GM04503 (cell line): ENCODE data around the gene ZNF134.

ENCODE experiments used
- DNase-seq: peaks from one replicate; pipeline ENCODE4 v3.0.0-alpha.2; 2012; ENCODE audit warnings: low read depth

Gene ZNF134

DNA sequence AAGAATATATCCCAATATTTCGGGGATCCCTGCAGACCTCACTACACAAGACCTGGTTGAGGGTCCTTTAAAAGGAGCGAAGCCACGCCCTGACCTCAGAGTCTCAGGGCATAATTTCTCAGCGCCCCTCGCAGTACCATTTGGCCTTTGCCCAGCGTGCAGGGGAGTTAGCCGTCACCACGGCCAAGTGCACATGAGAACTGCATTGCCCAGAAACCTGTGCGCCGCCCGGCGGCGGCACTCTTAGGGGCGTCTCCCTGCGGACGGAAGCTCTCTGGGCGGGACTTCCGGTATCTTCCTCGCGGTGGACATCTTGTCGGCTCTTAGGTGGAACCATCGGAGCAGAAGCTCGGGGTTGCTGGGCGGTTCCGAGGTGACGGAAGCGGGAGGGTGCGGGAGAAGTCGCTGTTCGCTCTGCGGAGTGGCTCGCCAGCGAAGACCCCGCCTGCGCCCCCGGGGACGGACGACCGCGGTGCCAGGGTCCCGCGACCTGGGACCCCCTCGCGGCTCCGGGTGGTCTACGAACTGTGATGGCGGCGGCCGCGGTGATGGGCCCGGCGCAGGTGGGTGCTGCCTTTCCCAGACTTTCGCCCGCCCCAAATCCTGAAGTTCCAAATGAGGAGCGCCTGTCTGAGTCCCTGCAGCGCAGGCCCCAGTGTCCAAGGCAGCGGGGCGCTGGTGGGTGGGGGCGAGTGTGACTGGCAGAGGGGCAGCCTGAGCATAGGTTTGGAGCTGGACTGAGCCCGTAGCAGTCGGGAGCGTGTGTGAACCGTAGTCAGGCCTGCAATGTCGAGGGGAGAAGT, at the start of gene ZNF134:
Gene ZNF134 (plus strand): TSS at position 302 of the 803 bp plus-strand sequence. CDS start 5,227 bp downstream, outside the sequence.
- DNase-seq: peak; percentile 46

DNA sequence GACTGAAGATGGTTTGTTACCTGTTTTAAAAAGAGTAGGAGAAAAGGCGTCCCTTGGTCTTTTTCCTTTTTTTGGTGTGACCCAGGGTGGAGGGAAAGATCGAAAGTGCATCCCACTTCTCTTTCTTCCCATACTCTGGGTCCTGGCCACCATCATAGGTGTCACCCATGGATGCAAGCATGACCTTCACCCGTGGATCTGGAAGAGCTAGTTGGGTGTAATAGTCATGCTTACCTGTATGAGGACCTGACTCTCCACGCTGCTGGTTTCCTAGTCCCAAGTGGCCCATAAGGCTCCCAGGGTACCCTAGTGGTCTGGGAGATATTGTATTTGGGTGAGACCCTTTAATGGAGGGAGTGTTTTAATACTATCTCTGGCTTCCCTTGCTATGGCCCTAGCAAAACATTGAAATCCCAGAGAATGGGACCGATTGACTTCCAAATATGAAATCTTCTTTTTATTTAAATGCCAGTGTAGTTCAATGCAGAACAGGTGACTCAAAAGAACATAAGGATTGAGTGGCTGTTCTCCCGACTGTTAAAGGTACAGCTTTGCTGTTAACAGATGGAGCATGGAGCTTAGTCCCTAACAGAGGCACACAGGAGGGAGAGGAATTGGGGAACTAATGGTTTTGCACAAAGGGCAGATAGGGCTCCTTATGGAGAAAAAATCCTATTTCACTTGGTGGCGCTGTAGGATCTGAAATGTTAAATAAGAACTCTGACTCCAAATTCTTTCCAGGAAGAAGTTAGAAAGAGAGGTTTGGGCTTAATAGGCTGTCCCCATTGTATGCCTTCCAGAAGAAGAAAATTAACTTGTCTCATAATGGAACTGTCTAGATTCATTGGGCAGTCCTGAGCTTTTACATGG, 47.4 kb upstream of the ZNF134 start:
- no peak for DNase-seq

DNA sequence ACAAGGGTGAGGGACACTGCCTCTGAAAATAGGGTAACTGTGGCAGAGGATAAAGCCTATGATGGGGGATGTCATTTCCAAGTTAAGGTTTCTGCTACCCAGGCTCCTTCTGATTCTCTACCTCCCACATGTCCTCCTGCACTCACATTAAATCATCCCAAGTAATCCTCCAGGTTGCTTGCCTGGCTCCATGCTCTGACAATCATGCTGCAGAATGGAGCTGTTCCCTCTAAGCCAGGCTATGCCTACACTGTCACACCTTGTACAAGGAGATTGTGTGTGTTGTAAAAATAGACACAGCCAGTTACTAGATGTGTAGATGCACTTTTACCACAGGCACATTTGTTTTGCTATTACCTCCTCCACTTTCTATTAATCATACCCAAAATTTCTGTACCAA, 43.3 kb upstream of the ZNF134 start:
- DNase-seq: no peak

DNA sequence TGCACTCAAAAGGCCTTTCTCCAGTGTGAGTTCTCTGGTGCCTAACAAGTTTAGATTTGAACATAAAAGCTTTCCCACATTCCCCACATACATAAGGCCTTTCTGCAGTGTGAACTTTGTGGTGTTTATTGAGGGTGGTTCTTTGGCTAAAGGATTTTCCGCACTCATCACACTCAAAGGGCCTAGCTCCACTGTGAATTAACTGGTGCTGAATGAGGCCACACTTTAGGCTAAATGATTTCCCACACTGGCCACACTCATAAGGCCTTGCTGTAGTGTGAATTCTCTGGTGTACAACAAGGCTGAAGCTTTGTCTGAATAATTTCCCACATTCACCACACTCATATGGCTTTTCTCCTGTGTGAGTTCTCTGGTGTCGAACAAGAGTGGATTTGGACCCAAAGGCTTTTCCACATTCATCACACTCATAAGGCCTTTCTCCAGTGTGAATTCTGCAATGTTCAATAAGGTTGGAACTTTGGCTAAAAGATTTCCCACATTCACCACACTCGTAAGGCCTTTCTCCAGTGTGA, 41.6 kb upstream of the ZNF134 start:
- DNase-seq: no peak

DNA sequence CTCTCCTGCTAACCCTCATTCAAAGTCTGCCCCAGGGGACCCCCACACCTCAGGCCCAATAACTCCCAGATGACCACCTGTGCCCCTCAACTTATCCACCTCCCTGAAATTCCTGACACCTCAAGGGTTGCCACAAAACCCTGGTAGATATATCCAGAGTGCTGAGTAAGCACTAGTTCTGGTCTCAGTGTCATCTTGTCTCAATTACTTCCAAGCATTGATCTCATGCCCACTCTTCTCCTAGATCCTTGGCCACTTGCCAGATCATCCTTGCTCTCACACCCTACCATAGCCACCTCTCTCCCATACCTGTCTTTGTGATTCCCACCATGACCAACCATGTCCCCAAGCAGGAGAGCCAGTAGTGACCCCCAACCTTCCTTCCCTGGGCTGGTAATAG, 37.4 kb upstream of the ZNF134 start:
- DNase-seq: no peak

DNA sequence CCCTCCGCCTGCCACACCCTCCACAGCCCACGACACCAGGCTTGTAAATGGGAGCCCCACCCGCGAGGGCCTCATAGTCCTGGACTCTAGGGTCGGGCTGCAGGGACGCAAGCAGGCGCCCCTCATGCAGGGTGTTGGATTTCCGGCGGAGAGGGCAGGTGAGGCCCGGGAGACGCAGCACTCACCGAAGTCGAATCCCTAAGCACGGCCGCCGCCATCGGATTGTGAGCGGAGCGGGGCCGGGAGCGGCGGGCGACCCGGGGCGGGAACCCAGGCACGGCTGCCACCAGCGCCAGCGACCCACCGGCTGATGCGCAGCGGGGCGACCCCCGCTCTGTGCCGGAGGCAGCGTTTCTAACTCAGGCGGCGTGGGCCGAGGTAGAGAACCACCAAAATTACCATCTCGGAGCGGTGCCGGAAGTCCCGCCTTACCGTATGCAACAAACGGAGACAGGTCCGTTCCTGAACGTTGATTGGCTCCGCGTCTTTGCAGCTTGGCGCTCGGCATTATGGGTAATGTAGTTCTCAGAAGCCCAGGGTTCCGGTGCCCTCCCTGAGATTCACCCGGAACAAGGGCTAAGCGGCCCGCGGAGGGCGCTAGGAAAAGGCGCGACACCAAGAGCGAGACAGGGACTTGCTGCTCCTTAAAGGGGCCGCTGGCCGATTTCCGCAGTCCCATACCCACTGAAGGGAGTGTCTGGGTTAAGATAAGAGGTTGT, 35.4 kb upstream of the ZNF134 start, which contains the start of gene ZNF416:
Gene ZNF416 (minus strand): TSS at position 425 of the 719 bp plus-strand sequence. CDS start 207 bp downstream, at position 218.
- peak; percentile 93 for DNase-seq

DNA sequence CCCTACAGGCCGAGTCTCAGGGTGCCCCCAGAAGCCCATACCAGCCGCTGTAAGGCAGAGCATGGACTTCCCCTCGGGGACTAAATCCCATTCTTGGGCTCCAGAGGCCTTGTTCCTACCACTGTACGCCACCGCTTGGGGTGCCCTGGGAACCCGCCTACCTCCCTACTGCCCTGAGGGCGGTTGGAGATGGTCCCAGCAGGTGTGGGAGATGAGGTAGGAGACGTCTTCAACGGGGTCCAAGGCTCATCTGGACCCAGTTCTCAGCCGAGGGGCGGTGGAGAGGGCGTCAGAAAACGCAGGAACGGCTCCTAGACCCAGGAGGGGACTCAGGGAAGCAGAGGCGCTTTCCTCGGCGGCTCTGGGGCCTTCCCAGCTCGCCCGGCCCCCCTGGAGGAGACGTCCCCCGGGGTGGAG, 30.9 kb upstream of the ZNF134 start:
- DNase-seq: no peak

DNA sequence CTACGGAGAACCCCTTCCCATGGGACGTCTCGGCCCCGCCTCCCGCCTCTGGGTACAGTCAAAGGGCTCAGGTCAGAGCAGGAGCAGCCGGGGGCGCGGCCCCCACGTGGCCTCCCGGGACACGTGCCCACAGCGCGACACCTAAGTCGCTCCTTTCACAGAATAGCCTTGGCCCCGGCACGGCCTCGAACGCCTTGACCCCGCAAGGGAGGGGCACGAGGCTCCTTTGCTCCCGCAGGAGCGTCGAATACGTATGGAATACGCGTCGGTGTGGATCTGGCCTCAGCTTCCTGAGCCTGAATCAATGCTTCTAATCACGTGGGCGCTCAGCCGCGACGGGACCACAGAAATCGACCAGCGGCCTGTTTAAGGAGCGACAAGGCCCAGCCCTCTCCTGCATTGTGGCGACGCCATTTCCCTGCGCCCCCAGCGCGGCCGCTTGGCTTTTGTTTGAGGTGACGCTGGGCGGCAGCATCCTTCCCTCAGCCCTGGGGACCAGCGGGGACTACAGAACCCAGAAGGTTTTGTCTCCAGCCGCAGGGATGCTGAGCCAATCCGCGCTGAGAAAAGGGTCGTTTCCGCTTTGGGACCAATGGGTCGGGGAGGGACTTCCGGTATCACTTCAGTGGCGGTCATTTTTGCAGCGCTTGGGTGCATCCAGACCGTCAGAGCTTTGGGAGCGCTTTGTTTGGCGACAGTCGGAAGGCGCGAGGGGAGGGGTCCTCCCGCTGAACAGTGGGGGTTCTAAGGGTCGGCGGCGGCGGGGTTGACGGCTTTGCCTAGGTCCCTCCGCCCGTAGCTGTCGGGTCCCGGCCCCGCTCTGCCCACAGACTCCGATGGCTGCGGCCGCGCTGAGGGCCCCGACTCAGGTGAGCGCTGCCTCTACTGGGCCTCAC, 30.3 kb upstream of the ZNF134 start, which contains the start of gene ZIK1:
Gene ZIK1 (plus strand): TSS at position 625 of the 896 bp plus-strand sequence. CDS start 212 bp downstream, at position 837.
- DNase-seq: peak; percentile 70

DNA sequence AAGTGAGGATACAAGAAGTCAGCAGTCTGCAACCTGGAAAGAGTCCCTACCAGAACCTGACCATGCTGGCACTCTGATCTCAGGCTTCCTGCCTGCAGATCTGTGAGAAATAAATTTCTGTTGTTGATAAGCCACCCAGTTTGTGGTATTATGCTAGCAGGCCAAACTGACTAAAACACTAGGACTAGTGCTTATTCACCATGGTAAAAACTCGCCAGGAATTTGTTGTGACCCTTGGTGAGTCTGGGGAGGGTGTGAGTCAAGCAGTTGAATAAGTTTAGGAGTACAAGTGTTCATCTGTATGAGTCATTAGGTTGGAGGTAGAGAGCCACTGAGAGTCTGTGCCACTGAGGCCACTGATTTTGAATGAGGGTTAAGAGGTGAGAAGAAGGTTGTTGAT, 26.5 kb upstream of the ZNF134 start:
- peak; percentile 91 for DNase-seq

DNA sequence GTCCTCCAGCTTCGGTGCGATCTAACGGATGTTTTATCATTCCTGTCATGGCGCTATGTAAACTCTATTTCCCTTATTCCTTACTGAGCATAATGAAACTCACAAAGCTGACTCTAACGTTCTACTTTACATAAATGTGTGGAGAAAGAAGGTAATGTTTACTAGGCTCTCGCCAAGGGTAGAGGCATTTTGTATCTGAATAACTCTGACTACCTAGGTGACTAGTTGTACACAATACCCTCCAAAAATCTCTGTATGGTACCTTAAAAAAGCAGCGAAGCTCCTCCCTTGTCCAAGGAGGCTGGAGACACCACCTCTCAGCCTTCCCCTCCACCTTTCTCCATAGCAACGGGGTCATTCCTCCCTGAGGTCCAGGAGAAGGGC, 14.7 kb upstream of the ZNF134 start:
- DNase-seq: no peak

DNA sequence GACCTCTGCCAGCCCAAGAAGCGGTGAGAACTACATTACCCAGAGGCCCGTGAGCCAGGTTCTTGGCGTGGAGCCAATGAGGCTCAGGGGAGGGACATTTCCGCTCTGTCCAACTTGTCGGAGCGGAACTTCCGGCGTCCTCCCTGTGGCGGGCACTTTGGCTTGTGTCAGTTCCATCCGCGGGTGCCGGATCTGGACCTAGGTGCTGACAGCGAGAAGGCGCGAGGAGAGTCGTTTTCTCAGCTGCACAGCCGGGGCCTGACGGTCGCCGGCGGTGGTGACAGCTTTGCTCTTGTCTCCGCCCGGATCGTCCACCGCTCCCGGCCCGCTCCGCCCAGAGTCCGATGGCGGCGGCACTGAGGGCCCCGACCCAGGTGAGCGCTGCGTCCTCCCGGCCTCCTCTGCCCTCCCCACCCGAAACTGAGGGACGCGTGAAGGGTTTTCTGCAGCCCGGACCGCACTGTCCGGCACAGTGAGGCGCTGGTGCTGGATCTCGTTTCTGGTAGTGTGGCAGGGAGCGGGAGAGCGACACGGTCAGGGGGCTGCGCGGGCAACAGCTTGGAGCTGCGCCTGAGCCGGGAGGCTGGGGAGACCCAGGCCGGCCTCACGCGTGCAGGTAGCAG, 14.2 kb upstream of the ZNF134 start, which contains the start of gene ZNF530:
Gene ZNF530 (plus strand): TSS at position 125 of the 623 bp plus-strand sequence. CDS start 4,461 bp downstream, outside the sequence.
- DNase-seq: peak; percentile 52

DNA sequence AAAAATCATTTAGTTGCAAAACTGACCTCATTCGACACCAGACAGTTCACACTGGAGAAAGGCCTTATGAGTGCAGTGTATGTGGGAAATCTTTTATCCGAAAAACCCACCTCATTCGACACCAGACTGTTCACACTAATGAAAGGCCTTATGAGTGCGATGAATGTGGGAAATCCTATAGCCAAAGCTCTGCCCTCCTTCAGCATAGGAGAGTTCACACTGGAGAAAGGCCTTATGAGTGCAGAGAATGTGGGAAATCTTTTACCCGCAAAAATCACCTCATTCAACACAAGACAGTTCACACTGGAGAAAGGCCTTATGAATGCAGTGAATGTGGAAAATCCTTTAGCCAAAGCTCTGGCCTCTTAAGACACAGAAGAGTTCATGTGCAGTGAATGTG, 7.1 kb upstream of the ZNF134 start:
- DNase-seq: no peak

DNA sequence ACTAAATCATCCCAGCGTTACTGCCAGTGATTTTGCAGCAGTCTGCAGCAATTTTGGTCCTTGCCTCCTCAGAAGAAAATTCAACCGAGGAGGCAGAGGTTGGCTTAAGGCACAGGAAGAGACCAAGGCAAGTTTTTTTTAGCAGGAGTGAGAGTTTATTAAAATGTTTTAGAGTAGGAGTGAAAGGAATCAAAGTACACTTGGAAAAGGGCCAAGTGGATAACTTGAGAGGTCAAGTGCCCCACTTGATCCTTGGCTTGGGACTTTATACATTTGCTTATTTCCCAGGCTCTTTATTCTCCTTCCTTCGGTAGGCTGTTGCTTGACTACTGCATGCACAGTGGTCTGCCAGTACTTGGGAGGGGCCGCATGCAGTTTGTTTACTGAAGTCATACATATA, 2.9 kb upstream of the ZNF134 start:
- DNase-seq: no peak

DNA sequence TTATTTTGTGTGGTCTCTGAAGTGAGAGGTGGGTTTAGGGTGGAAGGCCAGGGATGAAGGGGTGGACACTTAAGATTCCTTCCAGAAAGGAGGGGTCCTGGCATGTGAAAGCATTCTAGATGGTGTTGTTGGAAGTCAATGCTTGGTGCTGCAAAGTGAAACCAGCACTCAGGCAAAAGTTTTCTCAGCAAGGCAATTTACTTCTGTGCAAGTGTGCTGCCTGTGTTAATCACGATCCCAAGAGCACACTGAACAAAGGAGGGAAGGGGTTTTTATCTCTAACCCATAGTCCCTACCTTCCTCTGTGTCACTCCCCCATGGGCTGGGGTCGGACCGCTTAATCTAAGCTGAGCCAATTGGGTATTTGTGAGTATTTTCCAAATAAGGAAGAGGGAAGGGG, 1.3 kb downstream of the ZNF134 start:
- no peak for DNase-seq

DNA sequence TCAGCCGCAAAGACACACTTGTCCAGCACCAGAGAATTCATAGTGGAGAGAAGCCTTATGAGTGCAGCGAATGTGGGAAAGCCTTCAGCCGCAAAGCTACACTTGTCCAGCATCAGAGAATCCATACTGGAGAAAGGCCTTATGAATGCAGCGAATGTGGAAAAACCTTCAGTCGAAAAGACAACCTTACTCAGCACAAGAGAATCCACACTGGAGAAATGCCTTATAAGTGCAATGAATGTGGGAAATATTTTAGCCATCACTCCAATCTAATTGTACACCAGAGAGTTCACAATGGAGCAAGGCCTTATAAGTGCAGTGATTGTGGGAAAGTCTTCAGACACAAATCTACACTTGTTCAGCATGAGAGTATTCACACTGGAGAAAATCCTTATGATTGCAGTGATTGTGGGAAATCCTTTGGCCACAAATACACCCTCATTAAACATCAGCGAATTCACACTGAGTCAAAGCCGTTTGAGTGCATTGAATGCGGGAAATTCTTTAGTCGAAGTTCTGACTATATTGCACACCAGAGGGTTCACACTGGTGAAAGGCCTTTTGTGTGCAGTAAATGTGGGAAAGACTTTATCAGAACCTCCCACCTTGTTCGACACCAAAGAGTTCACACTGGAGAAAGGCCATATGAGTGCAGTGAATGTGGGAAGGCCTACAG, 6.8 kb downstream of the ZNF134 start:
- DNase-seq: no peak

DNA sequence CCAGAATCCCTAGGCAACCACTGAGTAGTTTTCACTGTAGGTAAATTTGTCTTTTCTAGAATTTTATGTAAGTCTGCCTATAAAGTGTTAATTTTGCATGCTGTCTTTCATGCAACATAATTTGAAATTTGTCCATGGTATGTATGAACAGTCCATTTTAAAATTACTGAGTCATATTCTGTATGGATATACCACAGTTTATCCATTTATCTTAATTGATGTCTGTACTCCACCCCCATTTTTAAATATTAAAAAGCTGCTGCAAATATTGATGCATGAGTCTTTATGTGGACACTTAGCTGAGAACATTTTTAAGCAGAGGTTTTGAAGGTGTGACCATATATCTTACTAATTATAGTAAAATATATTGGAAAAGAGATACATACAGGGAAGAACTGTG, 9.0 kb downstream of the ZNF134 start:
- DNase-seq: no peak

DNA sequence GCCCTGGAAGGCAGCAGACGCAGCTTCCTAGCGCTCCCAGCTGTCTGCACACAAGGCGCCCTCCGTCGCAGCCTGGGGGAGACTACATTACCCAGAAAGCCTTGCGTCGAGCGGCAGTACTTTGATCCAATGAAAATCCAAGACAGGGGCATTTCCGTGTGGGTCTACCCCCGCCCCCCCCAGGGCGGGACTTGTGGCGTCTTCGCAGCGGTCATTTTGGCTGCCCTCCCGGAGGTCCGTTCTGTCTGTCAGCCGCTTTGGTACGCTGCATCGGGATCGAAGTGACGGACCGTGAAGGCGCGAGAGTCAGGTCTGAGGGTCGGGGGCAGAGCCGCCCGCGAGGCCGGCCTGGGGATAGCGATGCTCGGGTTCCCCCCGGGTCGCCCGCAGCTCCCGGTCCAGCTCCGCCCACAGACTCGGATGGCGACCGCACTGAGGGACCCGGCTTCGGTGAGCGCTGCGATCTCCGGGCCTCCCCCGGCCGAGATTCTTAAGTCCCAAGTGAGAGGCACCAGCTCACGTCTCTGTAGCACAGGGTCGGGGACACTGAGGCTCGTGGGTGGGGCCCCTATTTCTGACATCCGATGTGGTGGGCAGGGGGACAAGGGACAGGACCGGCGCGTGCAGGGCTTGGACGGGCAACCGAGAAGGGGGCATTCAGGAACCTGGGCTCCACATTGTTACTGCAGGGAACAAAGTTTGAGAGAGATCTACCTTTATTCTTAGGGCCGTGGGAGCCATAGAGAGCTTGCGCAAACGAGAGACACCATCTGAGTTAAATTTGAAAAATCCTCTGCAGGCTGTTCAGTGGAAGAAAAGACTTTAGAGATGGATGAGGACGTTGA, 19.2 kb downstream of the ZNF134 start, which contains the start of gene ZNF211:
Gene ZNF211 (plus strand): TSS at position 182 of the 845 bp plus-strand sequence. CDS start 179 bp downstream, at position 361.
- DNase-seq: peak; percentile 73

DNA sequence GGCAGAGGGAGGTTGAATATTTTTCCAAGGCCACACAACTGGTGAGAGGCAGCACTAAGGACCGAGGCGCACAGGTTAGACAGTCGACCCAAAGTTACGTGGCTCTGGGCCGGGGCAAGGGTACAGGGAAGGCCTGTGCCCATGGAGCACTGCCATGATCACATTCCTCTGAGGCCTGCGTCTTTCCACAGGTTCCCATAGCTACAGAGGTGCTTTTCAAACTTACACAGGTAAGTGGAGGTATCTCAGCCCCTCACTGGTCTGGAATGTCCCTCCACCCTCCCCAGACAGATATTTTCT, 19.7 kb downstream of the ZNF134 start:
- no peak for DNase-seq

DNA sequence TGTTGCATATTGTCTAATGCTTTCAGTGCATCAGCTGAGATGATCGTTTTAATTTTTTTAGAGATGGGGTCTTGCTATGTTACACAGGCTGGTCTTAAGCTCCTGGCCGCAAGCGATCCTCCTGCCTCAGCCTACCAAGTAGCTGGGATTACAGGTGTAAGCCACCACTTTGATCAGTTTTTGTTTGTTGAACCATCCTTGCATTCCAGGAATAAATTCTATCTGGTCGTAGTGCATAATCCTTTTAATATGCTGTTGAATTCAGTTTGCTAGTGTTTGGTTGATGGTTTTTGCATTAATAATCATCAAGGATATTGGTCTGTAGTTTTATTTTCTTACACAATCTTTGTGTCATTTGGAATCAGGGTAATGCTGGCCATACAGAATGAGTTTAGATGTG, 23.3 kb downstream of the ZNF134 start:
- no peak for DNase-seq
